ENCODE measurements around the gene FGF3. TPM values are rescaled to one million over a fixed set of nuclear protein-coding genes. Genes with fewer than 3 reads are reported as not detected.

The FGF3 gene
- total RNA-seq, 1 donor from 2014 or later = not detected

GRCh38 chr11:69760319-69760718 lies 58.9 kb downstream of the FGF3 start:
- TF ChIP-seq, protein P1, sequence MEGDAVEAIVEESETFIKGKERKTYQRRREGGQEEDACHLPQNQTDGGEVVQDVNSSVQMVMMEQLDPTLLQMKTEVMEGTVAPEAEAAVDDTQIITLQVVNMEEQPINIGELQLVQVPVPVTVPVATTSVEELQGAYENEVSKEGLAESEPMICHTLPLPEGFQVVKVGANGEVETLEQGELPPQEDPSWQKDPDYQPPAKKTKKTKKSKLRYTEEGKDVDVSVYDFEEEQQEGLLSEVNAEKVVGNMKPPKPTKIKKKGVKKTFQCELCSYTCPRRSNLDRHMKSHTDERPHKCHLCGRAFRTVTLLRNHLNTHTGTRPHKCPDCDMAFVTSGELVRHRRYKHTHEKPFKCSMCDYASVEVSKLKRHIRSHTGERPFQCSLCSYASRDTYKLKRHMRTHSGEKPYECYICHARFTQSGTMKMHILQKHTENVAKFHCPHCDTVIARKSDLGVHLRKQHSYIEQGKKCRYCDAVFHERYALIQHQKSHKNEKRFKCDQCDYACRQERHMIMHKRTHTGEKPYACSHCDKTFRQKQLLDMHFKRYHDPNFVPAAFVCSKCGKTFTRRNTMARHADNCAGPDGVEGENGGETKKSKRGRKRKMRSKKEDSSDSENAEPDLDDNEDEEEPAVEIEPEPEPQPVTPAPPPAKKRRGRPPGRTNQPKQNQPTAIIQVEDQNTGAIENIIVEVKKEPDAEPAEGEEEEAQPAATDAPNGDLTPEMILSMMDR (IDR thresholded peaks at IDR 0.05) = no peak
- TF ChIP-seq EZH2 (IDR thresholded peaks at IDR 0.05) (no peak), EZH2phosphoT487 (IDR thresholded peaks at IDR 0.05) (no peak)
- H3K4me3 ChIP-seq = no peak overlapping the region
- DNase-seq (ENCODE audit: low spot score) = no peak
- no peaks in the 10 kb centered on the region for H3K4me1 ChIP-seq
- Mint-ChIP-seq H3K27me3 (ENCODE audit: insufficient read depth, low read depth) (peaks cover 6% of the 10 kb centered on the region), H3K27ac (no peak overlapping the region), H3K36me3 (no peaks in the 10 kb centered on the region), H3K4me3 (no peak overlapping the region), H3K9me3 (peaks cover 2% of the 10 kb centered on the region), H3K4me1 (peaks cover 3% of the 10 kb centered on the region)
- H3K27me3 ChIP-seq = no peaks in the 10 kb centered on the region
- no peaks in the 10 kb centered on the region for H3K9me3 ChIP-seq (ENCODE audit: low read depth)
- H4K20me1 ChIP-seq (ENCODE audit: low read depth) = no peaks in the 10 kb centered on the region
- no peak overlapping the region for H3K27ac ChIP-seq
- H3K4me2 ChIP-seq = no peak overlapping the region
- H2AFZ ChIP-seq (replicated peaks) = no peak overlapping the region
- H3K79me2 ChIP-seq (ENCODE audit: low read depth) = no peaks in the 10 kb centered on the region
- H3F3A ChIP-seq (ENCODE audit: low read depth) = no peaks in the 10 kb centered on the region
- H3K9ac ChIP-seq = no peak overlapping the region
- H3K36me3 ChIP-seq = no peaks in the 10 kb centered on the region

Other genes starting within 250 kb of the FGF3 start
- 85.0 and 94.0 TPM in 2 replicates for gene CCND1, start 178.3 kb downstream of the FGF3 start, total RNA-seq (ENCODE audit: low replicate concordance)
- gene LTO1, start 144.1 kb downstream of the FGF3 start, total RNA-seq (ENCODE audit: low replicate concordance) = 11.9 and 21.6 TPM in 2 replicates
- gene FGF19, start 115.4 kb downstream of the FGF3 start, total RNA-seq (ENCODE audit: low replicate concordance) = 0.09 TPM in 1 of 2 replicates, not detected in the other
- 0.22 TPM in 1 of 2 replicates, not detected in the other for gene FGF4, start 44.1 kb downstream of the FGF3 start, total RNA-seq (ENCODE audit: low replicate concordance)

All from neural progenitor cell (in vitro differentiated cells).